Keratinocyte (primary cell): ENCODE measurements around the gene LPO. TPM values are rescaled to one million over a fixed set of nuclear protein-coding genes. Genes with fewer than 3 reads are reported as not detected.

Source experiments
- DNase-seq: peaks from one replicate; pipeline ENCODE4 v3.0.0-alpha.2; 2011; ENCODE audit warnings: low read depth, missing footprints, low spot score
- FAIRE-seq: peaks from 2 replicates; lab custom pipeline; 2011; peaks lifted over from hg19 to GRCh38; lab: Jason Lieb, UNC
- H2AFZ ChIP-seq: 2 replicates; pipeline ENCODE4 v1.6.0; 2012; ENCODE audit warnings: low read length, control low read depth, inconsistent platforms; ENCODE audit not compliant: control insufficient read depth
- H3K27ac ChIP-seq: 2 replicates; pipeline ENCODE4 v1.5.1; 2011; ENCODE audit warnings: low read length; ENCODE audit not compliant: control insufficient read depth, insufficient read depth
- H3K27me3 ChIP-seq: 3 replicates; pipeline ENCODE4 v1.6.0; 2011; ENCODE audit warnings: low read length; ENCODE audit not compliant: control insufficient read depth, insufficient read depth; ENCODE audit errors: extremely low read depth
- H3K36me3 ChIP-seq, 2 experiments: 2 replicates in 1 of 2; 3 replicates in 1 of 2; pipeline ENCODE4 v1.5.1; 2011; ENCODE audit warnings: low read length in 2 of 2, mild to moderate bottlenecking in 1 of 2; ENCODE audit not compliant: control insufficient read depth in 2 of 2, insufficient read depth in 2 of 2; ENCODE audit errors: extremely low read depth in 1 of 2
- H3K4me1 ChIP-seq: 3 replicates; pipeline ENCODE4 v1.5.1; 2011; ENCODE audit warnings: low read length; ENCODE audit not compliant: control insufficient read depth, insufficient read depth; ENCODE audit errors: extremely low read depth
- H3K4me2 ChIP-seq: 3 replicates; pipeline ENCODE4 v1.6.0; 2011; ENCODE audit warnings: low read depth, low read length; ENCODE audit not compliant: control insufficient read depth, insufficient read depth; ENCODE audit errors: extremely low read depth
- H3K4me3 ChIP-seq, 3 experiments: fragments of 200-600 bp in 1 of 3; sonication (generic) in 1 of 3; 2 replicates in 2 of 3; 3 replicates in 1 of 3; pipeline ENCODE4 v1.5.1; 2011 to 2016; ENCODE audit warnings: low read length in 3 of 3, mild to moderate bottlenecking in 3 of 3, control low read depth in 2 of 3, inconsistent platforms in 1 of 3, low read depth in 1 of 3, mixed read lengths in 1 of 3, mixed run types in 1 of 3, moderate library complexity in 1 of 3; ENCODE audit not compliant: control insufficient read depth in 2 of 3, insufficient read depth in 2 of 3; ENCODE audit errors: extremely low read depth in 1 of 3
- H3K79me2 ChIP-seq: 2 replicates; pipeline ENCODE4 v1.6.0; 2012; ENCODE audit warnings: low read length; ENCODE audit not compliant: control insufficient read depth, insufficient read depth
- H3K9ac ChIP-seq: 3 replicates; pipeline ENCODE4 v1.6.0; 2011; ENCODE audit warnings: low read length; ENCODE audit not compliant: control insufficient read depth, insufficient read depth; ENCODE audit errors: extremely low read depth
- H3K9me1 ChIP-seq: 3 replicates; pipeline ENCODE4 v1.6.0; 2011; ENCODE audit warnings: low read length; ENCODE audit not compliant: control insufficient read depth, insufficient read depth; ENCODE audit errors: extremely low read depth
- H3K9me3 ChIP-seq: 2 replicates; pipeline ENCODE4 v1.5.1; 2012; ENCODE audit warnings: low read depth, low read length; ENCODE audit not compliant: control insufficient read depth
- H4K20me1 ChIP-seq: 3 replicates; pipeline ENCODE4 v1.6.0; 2011; ENCODE audit warnings: low read length; ENCODE audit not compliant: control insufficient read depth, insufficient read depth; ENCODE audit errors: extremely low read depth
- CTCF ChIP-seq, 3 experiments: IDR thresholded peaks in 1 of 3; conservative IDR thresholded peaks in 1 of 3; optimal IDR thresholded peaks in 1 of 3; 2 replicates in 2 of 3; 3 replicates in 1 of 3; pipeline versions ENCODE3 to v1.5.1; 2011; ENCODE audit warnings: low read length in 3 of 3, mild to moderate bottlenecking in 3 of 3, moderate library complexity in 2 of 3, control low read depth in 1 of 3, inconsistent platforms in 1 of 3; ENCODE audit not compliant: insufficient read depth in 2 of 3; ENCODE audit errors: extremely low read depth in 1 of 3
- EZH2 ChIP-seq: IDR thresholded peaks from one replicate; pipeline ENCODE4 v1.6.1; 2012; ENCODE audit warnings: inconsistent platforms, mild to moderate bottlenecking, low read length, moderate library complexity
- dilution Hi-C: fragments of 300-500 bp; cut with MboI; formaldehyde crosslinking; loops from one replicate; pipeline ENCODE4 v1.7.0; 2020; ENCODE audit warnings: low sequenced_read_pairs; ENCODE audit not compliant: extremely low pct_ligation_motif_present
- polyA plus RNA-seq, 5 experiments: library from polyadenylated mRNA; depleted of rRNA in 3 of 5; stranded (reverse) in 3 of 5; stranded (forward) in 1 of 5; unstranded in 1 of 5; fragments of >200 nt; gene quantifications; 1 replicate in 1 of 5; 2 replicates in 3 of 5; 3 replicates in 1 of 5; pipeline versions ENCODE4 v1.2.1 to v1.2.3, GENCODE V29; 2011 to 2012; ENCODE audit warnings: missing spikeins in 2 of 5, low read depth in 1 of 5, low replicate concordance in 1 of 5

Gene LPO
- polyA plus RNA-seq, 1 donor (not counting 4 experiments of a cell fraction or from before 2014, with no cell fraction given): not detected

GRCh38 chr17:58312021-58312630 lies 73.7 kb downstream of the LPO start:
- H3K9me3 ChIP-seq: no peaks in the 10 kb centered on the region
- dilution Hi-C loops: no loop called here
- TF ChIP-seq CTCF (optimal IDR thresholded peaks at IDR 0.05 in 1 of 3, IDR thresholded peaks at IDR 0.05 in 1 of 3, conservative IDR thresholded peaks at IDR 0.05 in 1 of 3; ENCODE audit: extremely low read depth in 1 of 3, insufficient read depth in 2 of 3, low read length in 3 of 3): no peak
- TF ChIP-seq EZH2: no peak
- H3K4me2 ChIP-seq: no peak overlapping the region
- no peaks in the 10 kb centered on the region for H3K79me2 ChIP-seq
- H2AFZ ChIP-seq: no peak overlapping the region
- H3K27me3 ChIP-seq: peaks cover 5% of the 10 kb centered on the region
- H3K9ac ChIP-seq: no peak overlapping the region
- H3K27ac ChIP-seq: no peak overlapping the region
- H4K20me1 ChIP-seq: no peaks in the 10 kb centered on the region
- H3K4me3 ChIP-seq: no peak overlapping the region
- no peaks in the 10 kb centered on the region for H3K9me1 ChIP-seq
- no peaks in the 10 kb centered on the region for H3K4me1 ChIP-seq
- FAIRE-seq: no peak
- no peak for DNase-seq
- no peaks in the 10 kb centered on the region for H3K36me3 ChIP-seq

- no peak overlapping the region for H3K4me2 ChIP-seq
- no peaks in the 10 kb centered on the region for H4K20me1 ChIP-seq
- no peaks in the 10 kb centered on the region for H3K27me3 ChIP-seq
- no peak overlapping the region for H3K4me3 ChIP-seq
- dilution Hi-C loops: no loop called here
- no peaks in the 10 kb centered on the region for H3K79me2 ChIP-seq
- H3K9me1 ChIP-seq: no peaks in the 10 kb centered on the region
- no peak overlapping the region for H3K27ac ChIP-seq
- TF ChIP-seq EZH2 (no peak), CTCF (optimal IDR thresholded peaks at IDR 0.05 in 1 of 3, IDR thresholded peaks at IDR 0.05 in 1 of 3, conservative IDR thresholded peaks at IDR 0.05 in 1 of 3; ENCODE audit: extremely low read depth in 1 of 3, insufficient read depth in 2 of 3, low read length in 3 of 3) (no peak)
- no peak for FAIRE-seq
- H2AFZ ChIP-seq: no peak overlapping the region
- H3K9me3 ChIP-seq: no peaks in the 10 kb centered on the region
- no peaks in the 10 kb centered on the region for H3K36me3 ChIP-seq
- H3K4me1 ChIP-seq: peaks cover 5% of the 10 kb centered on the region
- DNase-seq: no peak
- no peak overlapping the region for H3K9ac ChIP-seq
These were observed 74.4 kb downstream of the LPO start for GRCh38 chr17:58312829-58313228.
